H9 (cell line): ENCODE measurements around the gene TMSB4X. TPM values are rescaled to one million over a fixed set of nuclear protein-coding genes. Genes with fewer than 3 reads are reported as not detected.

Experiments used
- DNase-seq: peaks from one replicate; pipeline ENCODE4 v3.0.0-alpha.2; 2017
- H2AFZ ChIP-seq: one replicate; pipeline ENCODE4 v1.6.1; 2013; ENCODE audit warnings: mild to moderate bottlenecking, low read length, control low read depth, moderate library complexity
- H2AK5ac ChIP-seq: 2 replicates; pipeline ENCODE4 v1.6.1; 2013; ENCODE audit warnings: low read length, control low read depth, mixed read lengths; ENCODE audit not compliant: insufficient read length
- H2BK120ac ChIP-seq: one replicate; pipeline ENCODE4 v1.6.1; 2013; ENCODE audit warnings: low read depth, mild to moderate bottlenecking, low read length, control low read depth, inconsistent platforms; ENCODE audit not compliant: poor library complexity, severe bottlenecking
- H2BK12ac ChIP-seq: 2 replicates; pipeline ENCODE4 v1.6.1; 2013; ENCODE audit warnings: low read length, control low read depth, mixed read lengths, low read depth; ENCODE audit not compliant: insufficient read length
- H2BK15ac ChIP-seq: 2 replicates; pipeline ENCODE4 v1.6.1; 2013; ENCODE audit warnings: low read depth, low read length, control low read depth
- H2BK20ac ChIP-seq: one replicate; pipeline ENCODE4 v1.6.1; 2013; ENCODE audit warnings: low read depth, mild to moderate bottlenecking, low read length, control low read depth, inconsistent platforms; ENCODE audit not compliant: poor library complexity, severe bottlenecking
- H2BK5ac ChIP-seq: 2 replicates; pipeline ENCODE4 v1.6.1; 2013; ENCODE audit warnings: low read length, control low read depth, mixed read lengths; ENCODE audit not compliant: insufficient read length
- H3K14ac ChIP-seq: 2 replicates; pipeline ENCODE4 v1.6.1; 2013; ENCODE audit warnings: low read length, control low read depth; ENCODE audit not compliant: insufficient read depth
- H3K18ac ChIP-seq: 2 replicates; pipeline ENCODE4 v1.6.1; 2013; ENCODE audit warnings: low read depth, mild to moderate bottlenecking, mixed read lengths, low read length, control low read depth; ENCODE audit not compliant: insufficient read length
- H3K23ac ChIP-seq: 2 replicates; pipeline ENCODE4 v1.6.1; 2013; ENCODE audit warnings: low read length, control low read depth, mixed read lengths, low read depth; ENCODE audit not compliant: insufficient read length
- H3K23me2 ChIP-seq: 2 replicates; pipeline ENCODE4 v1.6.1; 2013; ENCODE audit warnings: low read depth, mild to moderate bottlenecking, mixed read lengths, low read length, control low read depth; ENCODE audit not compliant: insufficient read length, poor library complexity, severe bottlenecking
- H3K27ac ChIP-seq: 2 replicates; pipeline ENCODE4 v1.5.1; 2013; ENCODE audit warnings: low read length, control low read depth, mixed read lengths, low read depth; ENCODE audit not compliant: insufficient read length
- H3K27me3 ChIP-seq: 2 replicates; pipeline ENCODE4 v1.6.1; 2013; ENCODE audit warnings: low read length, control low read depth, inconsistent platforms; ENCODE audit not compliant: insufficient read depth
- H3K4ac ChIP-seq: 2 replicates; pipeline ENCODE4 v1.6.1; 2013; ENCODE audit warnings: low read depth, mild to moderate bottlenecking, control low read depth, inconsistent platforms, low read length, moderate library complexity
- H3K4me1 ChIP-seq: 2 replicates; pipeline ENCODE4 v1.6.1; 2013; ENCODE audit warnings: low read length, control low read depth, inconsistent platforms; ENCODE audit not compliant: insufficient read depth
- H3K4me2 ChIP-seq: 2 replicates; pipeline ENCODE4 v1.6.1; 2013; ENCODE audit warnings: low read length, control low read depth, mixed read lengths; ENCODE audit not compliant: insufficient read length, insufficient read depth
- H3K56ac ChIP-seq: 2 replicates; pipeline ENCODE4 v1.6.1; 2013; ENCODE audit warnings: low read depth, mild to moderate bottlenecking, mixed read lengths, low read length, control low read depth; ENCODE audit not compliant: insufficient read length
- H3K79me1 ChIP-seq: 2 replicates; pipeline ENCODE4 v1.6.1; 2013; ENCODE audit warnings: low read depth, mild to moderate bottlenecking, moderate library complexity, low read length, control low read depth, inconsistent platforms; ENCODE audit not compliant: insufficient read depth, poor library complexity, severe bottlenecking
- H3K79me2 ChIP-seq: 2 replicates; pipeline ENCODE4 v1.6.1; 2013; ENCODE audit warnings: low read length, control low read depth, inconsistent platforms; ENCODE audit not compliant: insufficient read depth
- H3K9ac ChIP-seq: 2 replicates; pipeline ENCODE4 v1.6.1; 2013; ENCODE audit warnings: low read length, control low read depth, mixed read lengths; ENCODE audit not compliant: insufficient read length; ENCODE audit errors: extremely low read depth
- H3K9me3 ChIP-seq: one replicate; pipeline ENCODE4 v1.6.1; 2013; ENCODE audit warnings: low read depth, low read length, inconsistent platforms; ENCODE audit not compliant: control insufficient read depth
- H3T11ph ChIP-seq: one replicate; pipeline ENCODE4 v1.6.1; 2013; ENCODE audit warnings: mild to moderate bottlenecking, low read length, control low read depth, inconsistent platforms
- H4K20me1 ChIP-seq: one replicate; pipeline ENCODE4 v1.6.1; 2013; ENCODE audit not compliant: control insufficient read depth, insufficient read length, insufficient read depth
- H4K5ac ChIP-seq: 2 replicates; pipeline ENCODE4 v1.6.1; 2013; ENCODE audit warnings: low read depth, mild to moderate bottlenecking, mixed read lengths, low read length, control low read depth; ENCODE audit not compliant: insufficient read length
- H4K8ac ChIP-seq: replicated peaks from 2 replicates; pipeline ENCODE4 v1.6.1; 2013; ENCODE audit warnings: low read length, control low read depth, mixed read lengths, low read depth; ENCODE audit not compliant: insufficient read length
- H4K91ac ChIP-seq: 2 replicates; pipeline ENCODE4 v1.6.1; 2013; ENCODE audit warnings: low read depth, mild to moderate bottlenecking, moderate library complexity, mixed read lengths, low read length, control low read depth; ENCODE audit not compliant: insufficient read length
- H3K27ac Mint-ChIP-seq, 3 experiments: 2 replicates in 2 of 3; 3 replicates in 1 of 3; pipeline ENCODE4 v1.8.0; 2020 to 2021; ENCODE audit warnings: mixed read lengths in 3 of 3, mild to moderate bottlenecking in 1 of 3, moderate library complexity in 1 of 3
- H3K27me3 Mint-ChIP-seq: 2 replicates; pipeline ENCODE4 v1.8.0; 2021; ENCODE audit warnings: low read depth, mild to moderate bottlenecking, moderate library complexity, mixed read lengths
- H3K36me3 Mint-ChIP-seq, 3 experiments: 2 replicates in 2 of 3; 3 replicates in 1 of 3; pipeline ENCODE4 v1.8.0; 2020 to 2021; ENCODE audit warnings: low read depth in 3 of 3, mixed read lengths in 3 of 3; ENCODE audit not compliant: insufficient read depth in 1 of 3
- H3K4me1 Mint-ChIP-seq, 2 experiments: 2 replicates each; pipeline ENCODE4 v1.8.0; 2020; ENCODE audit warnings: mixed read lengths in 2 of 2
- H3K4me3 Mint-ChIP-seq, 2 experiments: 2 replicates in 1 of 2; 3 replicates in 1 of 2; pipeline ENCODE4 v1.8.0; 2020 to 2021; ENCODE audit warnings: mild to moderate bottlenecking in 2 of 2, mixed read lengths in 2 of 2, moderate library complexity in 1 of 2
- H3K9me3 Mint-ChIP-seq, 2 experiments: 2 replicates in 1 of 2; 3 replicates in 1 of 2; pipeline ENCODE4 v1.8.0; 2020; ENCODE audit warnings: mild to moderate bottlenecking in 2 of 2, mixed read lengths in 2 of 2, moderate library complexity in 1 of 2
- CTCF ChIP-seq: fragments of 200-600 bp; sonication (generic); conservative IDR thresholded peaks from 3 replicates; pipeline ENCODE4 v1.8.0; 2021; ENCODE audit warnings: antibody characterized with exemption, mild to moderate bottlenecking
- WGBS: extraction: QIAGEN DNeasy Blood & Tissue Kit; methylation state at CpG from one replicate; pipeline ENCODE4 v1.1.7; 2013; ENCODE audit warnings: missing lambda C conversion rate, low lambda C conversion rate, mixed read lengths; ENCODE audit not compliant: insufficient read length; ENCODE audit errors: extremely low coverage; 5-methylcytosine and 5-hydroxymethylcytosine counted together
- total RNA-seq: library from RNA; stranded (reverse); gene quantifications from 2 replicates; pipeline ENCODE4 v1.2.1, GENCODE V29; 2021

The TMSB4X gene
- total RNA-seq, 1 experiment from 2014 or later = 2,733 TPM

GRCh38 chrX:13023567-13023966 is 48.7 kb downstream of the TMSB4X start:
- H3K4me1 ChIP-seq = peaks cover under 1% of the 10 kb centered on the region; the same call in 1 of the 2 replicates
- H3K9me3 ChIP-seq = peaks cover 5% of the 10 kb centered on the region
- H3K4me3 Mint-ChIP-seq = no peak overlapping the region
- H2BK12ac ChIP-seq = no peak overlapping the region
- H4K20me1 ChIP-seq = no peaks in the 10 kb centered on the region
- H3K4me2 ChIP-seq = no peak overlapping the region
- H3K9ac ChIP-seq = no peak overlapping the region
- TF ChIP-seq CTCF = no peak
- H2BK5ac ChIP-seq = no peak overlapping the region
- no peak overlapping the region for H3K18ac ChIP-seq
- no peak overlapping the region for H4K91ac ChIP-seq
- DNase-seq = no peak
- no peaks in the 10 kb centered on the region for H3K23me2 ChIP-seq
- no peaks in the 10 kb centered on the region for H3K79me2 ChIP-seq
- H3T11ph ChIP-seq = no peak overlapping the region
- no peaks in the 10 kb centered on the region for H3K27me3 Mint-ChIP-seq
- H3K14ac ChIP-seq = no peak overlapping the region
- H3K27me3 ChIP-seq = no peaks in the 10 kb centered on the region
- H3K4me1 Mint-ChIP-seq = peaks cover 13 to 22% of the 10 kb centered on the region in 2 experiments
- H2BK15ac ChIP-seq = no peak overlapping the region
- H3K23ac ChIP-seq = no peak overlapping the region
- no peak overlapping the region for H2AK5ac ChIP-seq
- H2AFZ ChIP-seq = no peak overlapping the region
- H3K36me3 Mint-ChIP-seq = peaks cover 0 to 3% (median 0%) of the 10 kb centered on the region in 3 experiments; a peak in 1 of 7 replicates
- H4K5ac ChIP-seq = no peak overlapping the region
- H3K79me1 ChIP-seq = no peaks in the 10 kb centered on the region
- no peak overlapping the region for H3K27ac ChIP-seq
- no CpG with 5 or more reads among the region's 3 CpGs for WGBS
- no peak overlapping the region for H3K27ac Mint-ChIP-seq
- H2BK120ac ChIP-seq = no peak overlapping the region
- H3K4ac ChIP-seq = no peak overlapping the region
- H2BK20ac ChIP-seq = no peak overlapping the region
- no peak overlapping the region for H4K8ac ChIP-seq
- H3K9me3 Mint-ChIP-seq = peaks cover 57 to 64% of the 10 kb centered on the region in 2 experiments
- H3K56ac ChIP-seq = no peak overlapping the region
